NCI-H748 (cell line): Measurements from ENCODE around the gene XAB2.
"Not testable (repeated sequence)": the region's sequence is repeated elsewhere in the genome, so short reads cannot be mapped to it uniquely, and the experiment has no call there.

ENCODE experiments used
- DNase-seq: peaks from one replicate; lab custom pipeline; 2025; ENCODE audit not compliant: unreplicated experiment; lab: John Stamatoyannopoulos, UW

Gene XAB2

DNA sequence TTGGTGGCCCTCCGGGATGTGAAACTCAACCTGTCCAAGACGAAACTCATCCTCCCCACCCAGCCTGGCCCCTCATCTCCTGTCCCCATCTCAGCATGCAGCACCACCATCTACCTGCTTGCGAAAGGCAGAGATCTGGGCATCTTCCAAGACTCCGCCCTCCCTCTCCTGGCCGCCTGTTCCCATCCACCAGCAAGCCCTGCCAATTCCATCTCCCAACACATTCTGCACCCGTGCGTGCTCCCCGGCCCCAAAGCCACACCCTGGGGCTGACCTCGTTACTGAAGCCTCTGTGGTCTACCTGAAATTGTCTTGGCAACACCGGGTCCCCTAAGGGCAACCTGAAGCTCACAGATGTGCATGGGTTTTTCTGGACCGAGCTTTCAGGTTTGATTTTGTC lies 46.9 kb downstream of the XAB2 start:
- no peak for DNase-seq

GRCh38 chr19:7579182-7579581 lies 50.2 kb downstream of the XAB2 start:
- no peak for DNase-seq

GRCh38 chr19:7578127-7578526 lies 51.2 kb downstream of the XAB2 start:
- no peak for DNase-seq

DNA sequence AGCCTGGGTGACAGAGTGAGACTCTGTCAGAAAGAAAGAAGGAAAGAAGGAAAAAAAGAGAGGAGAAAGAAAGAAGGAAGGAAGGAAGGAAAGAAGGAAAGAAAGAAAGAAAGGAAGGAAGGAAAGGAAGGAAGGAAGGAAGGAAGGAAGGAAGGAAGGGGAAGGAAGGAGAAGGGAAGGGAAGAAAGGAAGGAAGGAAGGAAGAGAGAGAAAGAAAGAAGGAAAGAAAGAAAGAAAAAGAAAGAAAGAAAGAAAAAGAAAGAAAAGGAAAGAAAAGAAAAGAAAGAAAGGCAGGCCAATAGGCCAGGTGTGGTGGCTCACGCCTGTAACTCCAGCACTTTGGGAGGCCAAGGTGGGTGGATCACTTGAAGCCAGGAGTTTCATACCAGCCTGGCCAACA lies 51.9 kb downstream of the XAB2 start:
- not testable (repeated sequence) for DNase-seq

- no peak for DNase-seq
Observed at GRCh38 chr19:7575434-7576040, 53.8 kb downstream of the XAB2 start.

DNA sequence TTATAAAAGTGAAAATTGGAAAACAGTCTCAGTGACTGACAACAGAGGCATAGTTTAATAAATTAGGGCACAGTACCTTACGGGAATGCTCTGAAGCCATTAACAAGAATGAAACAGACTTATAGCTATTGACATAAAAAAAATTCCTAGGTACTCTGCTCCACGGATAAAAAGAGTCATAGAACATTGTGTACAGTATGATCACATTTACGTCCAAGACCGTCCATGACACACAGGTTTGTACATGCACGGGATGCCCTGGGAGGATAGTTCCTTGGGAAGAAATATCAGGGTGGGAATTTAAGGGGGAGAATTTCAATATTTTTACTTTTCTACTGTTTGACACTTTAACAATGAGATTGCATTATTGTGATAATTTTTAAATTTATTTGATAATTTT lies 58.6 kb downstream of the XAB2 start:
- no peak for DNase-seq
